HUDEP-2 (cell line): Measurements from ENCODE around the gene DDX10.
"Not testable (repeated sequence)": the region's sequence is repeated elsewhere in the genome, so short reads cannot be mapped to it uniquely, and the experiment has no call there.

Experiments
- DNase-seq, 76 experiments: peaks; one replicate each; lab custom pipeline; 2025; ENCODE audit not compliant: unreplicated experiment in 76 of 76; lab: John Stamatoyannopoulos, UW

Gene DDX10

DNA sequence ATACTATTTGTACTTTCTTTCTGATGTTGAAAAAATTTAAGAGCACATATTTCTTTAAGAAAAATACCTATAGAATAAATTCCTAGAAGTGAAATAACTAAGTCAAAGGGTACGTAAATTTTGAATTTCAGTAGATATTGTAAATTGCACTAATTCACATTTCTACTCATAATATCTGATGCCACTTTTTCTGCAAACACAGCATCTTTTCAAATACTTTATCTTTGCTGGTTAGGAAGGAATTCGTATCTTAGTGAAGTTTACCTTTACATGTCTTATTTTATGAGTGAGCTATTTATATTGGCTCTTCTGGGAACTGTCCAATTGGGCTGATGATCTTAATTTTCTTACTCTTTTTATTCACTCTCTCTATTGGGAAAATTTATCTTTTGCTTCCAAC lies 148.2 kb downstream of the DDX10 start:
- no peak for DNase-seq

DNA sequence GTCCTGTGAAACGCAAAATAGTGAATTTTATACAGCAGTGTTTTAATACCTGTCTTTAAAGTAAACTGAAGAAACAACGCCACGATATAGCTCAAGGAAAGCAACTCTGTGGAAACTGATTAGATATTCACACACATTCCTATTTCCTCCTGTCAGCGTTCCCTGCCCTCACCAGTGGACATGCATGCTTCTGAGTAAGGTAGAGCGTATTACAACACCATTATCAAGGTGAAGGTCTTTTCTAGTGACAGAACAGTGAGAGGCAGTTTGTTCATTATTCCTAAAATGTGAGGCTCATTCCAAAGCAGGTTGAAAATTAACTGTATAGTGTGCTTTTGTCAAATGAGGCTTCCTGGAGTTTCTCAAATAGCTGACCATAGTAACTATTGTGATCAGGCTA lies 153.1 kb downstream of the DDX10 start:
- DNase-seq = no peak

DNA sequence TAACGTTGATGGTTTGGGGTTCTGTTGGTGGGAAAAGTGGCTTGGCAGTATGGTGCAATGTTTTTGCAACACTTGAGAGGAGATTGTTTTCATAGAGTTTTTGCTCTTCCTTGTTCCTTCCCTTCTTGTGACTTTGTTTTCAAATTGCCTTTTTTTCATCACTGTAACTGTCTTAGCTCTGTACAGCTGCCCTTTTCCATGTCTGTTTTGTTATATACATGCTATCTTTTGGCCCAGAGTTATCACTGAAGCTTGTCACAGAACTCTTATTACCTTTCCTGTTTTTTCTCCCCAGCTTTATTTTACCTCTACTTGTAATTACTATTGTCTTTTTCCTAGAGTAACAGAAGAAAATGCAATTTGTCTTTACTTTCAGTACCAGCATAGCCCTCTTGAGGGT lies 154.1 kb downstream of the DDX10 start:
- no peak for DNase-seq

DNA sequence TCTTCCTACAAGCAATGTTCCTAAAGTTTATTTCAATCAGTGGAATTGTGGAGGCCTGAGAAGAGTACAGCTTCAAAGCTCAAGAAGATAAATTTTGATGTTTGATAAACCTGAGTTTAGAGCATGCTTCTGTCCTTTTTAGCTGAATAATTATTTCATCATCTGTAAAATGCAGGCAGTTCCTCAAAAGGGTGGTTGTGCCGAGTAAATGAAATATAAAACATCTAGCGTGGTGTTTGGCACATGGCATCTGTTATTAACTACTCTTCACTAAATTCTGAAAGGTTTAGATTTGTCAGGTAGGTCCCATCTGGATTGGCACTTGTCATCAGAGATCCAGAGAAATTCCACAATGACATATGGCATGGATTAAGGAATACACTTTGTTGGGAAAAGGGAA lies 155.1 kb downstream of the DDX10 start:
- no peak for DNase-seq

DNA sequence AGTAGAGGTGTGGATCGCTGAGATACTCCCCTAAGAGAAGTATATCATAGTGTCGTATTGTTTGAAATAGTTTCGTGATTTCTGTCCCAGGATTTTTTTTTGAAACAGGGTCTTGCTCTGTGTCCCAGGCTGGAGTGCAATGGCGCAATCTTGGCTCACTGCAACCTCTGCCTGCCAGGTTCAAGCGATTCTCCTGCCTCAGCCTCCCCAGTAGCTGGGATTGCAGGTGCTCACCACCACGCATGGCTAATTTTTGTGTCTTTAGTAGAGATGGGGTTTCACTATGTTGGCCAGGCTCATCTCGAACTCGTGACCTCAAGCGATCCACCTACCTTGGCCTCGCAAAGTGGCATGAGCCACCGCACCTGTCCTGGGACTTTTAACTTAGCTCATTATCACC lies 159.1 kb downstream of the DDX10 start:
- DNase-seq = not testable (repeated sequence)

DNA sequence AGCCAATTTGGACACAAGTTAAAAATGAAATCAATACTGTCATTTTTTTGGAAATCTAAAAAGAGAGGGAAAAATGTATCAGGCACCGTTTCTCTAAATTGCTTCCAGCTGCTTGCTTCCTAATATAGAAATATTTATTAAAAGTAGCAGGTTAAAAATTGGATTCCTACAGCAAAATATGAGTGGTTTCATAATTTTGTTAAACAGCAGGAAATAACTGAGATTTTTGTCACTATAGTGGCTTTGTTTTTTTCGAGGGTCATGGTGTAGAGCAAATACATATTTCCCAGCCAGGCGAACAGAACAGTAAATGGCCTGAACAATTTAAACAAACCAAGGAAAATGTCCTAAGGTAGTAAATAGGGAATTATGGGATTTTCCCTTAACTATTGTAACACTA lies 159.7 kb downstream of the DDX10 start:
- no peak for DNase-seq

DNA sequence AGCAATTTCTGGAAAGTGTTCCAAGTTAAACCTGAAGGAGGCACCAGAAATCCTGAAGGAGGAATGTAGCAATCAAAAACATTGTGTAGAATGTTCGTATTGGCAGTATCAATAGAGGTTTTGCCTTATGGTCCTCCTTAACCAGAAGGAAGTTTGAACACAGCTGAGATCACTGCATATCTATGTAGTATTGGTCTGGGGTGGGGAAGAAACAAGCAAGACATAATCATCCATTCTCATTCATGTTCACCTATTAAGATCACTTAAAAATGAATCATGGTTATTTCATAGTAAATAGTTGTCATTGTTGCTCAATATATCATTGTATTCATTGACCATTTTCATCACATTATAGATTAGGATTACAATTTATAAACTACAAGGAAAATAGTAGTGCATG lies 160.5 kb downstream of the DDX10 start:
- DNase-seq = no peak

DNA sequence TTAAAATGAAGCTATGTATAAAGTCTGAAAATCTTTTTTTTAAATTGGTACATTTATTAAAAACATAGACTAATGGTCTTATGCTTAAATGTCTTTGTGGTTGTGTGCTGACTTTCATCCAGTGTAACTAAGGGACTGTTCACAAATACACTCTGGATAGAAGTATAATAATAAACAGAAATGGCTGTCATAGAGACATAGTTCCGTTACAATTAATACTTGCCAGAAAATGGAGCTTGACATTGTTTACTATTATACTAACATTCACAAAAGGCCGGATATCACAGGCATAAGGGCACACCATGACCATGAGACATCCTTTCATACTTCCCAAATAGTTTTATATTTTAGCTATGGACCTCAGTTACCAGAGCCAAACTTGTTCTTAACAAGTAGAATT lies 161.3 kb downstream of the DDX10 start:
- no peak for DNase-seq

DNA sequence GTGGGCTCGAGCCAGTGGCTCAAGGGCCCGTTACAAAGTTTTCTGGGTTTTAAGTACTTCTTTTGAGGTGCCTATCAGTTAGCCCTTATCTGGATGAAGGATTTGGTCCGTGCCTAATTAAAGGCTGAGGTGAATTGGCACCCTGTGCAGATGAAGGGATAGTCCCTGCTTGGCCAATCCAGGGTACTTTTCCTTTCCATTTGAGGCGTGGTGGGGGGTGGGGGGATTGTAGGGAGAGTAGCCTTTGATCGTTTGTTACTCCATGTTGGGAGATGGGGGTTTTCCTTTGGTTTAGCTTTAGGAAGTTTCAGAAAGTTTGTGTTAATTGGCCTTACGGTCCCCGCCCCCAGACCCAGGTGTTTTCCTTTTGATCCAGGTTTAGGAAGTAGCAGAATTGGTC lies 170.8 kb downstream of the DDX10 start:
- no peak for DNase-seq

DNA sequence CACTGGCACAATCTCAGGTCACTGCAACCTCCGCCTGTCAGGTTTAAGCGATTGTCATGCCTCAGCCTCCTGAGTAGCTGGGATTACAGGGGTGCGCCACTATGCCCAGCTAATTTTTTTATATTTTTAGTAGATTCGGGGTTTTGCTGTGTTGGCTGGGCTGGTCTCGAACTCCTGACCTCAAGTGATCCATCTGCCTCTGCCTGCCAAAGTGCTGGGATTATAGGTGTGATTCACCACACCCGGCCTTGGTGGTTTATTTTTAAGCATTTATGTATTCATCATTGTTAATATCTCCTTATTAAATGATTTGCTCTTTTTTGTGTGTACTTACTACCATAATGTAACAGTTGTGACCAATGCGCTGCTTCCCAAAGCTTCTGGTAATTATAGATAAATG lies 171.7 kb downstream of the DDX10 start:
- DNase-seq = no peak

DNA sequence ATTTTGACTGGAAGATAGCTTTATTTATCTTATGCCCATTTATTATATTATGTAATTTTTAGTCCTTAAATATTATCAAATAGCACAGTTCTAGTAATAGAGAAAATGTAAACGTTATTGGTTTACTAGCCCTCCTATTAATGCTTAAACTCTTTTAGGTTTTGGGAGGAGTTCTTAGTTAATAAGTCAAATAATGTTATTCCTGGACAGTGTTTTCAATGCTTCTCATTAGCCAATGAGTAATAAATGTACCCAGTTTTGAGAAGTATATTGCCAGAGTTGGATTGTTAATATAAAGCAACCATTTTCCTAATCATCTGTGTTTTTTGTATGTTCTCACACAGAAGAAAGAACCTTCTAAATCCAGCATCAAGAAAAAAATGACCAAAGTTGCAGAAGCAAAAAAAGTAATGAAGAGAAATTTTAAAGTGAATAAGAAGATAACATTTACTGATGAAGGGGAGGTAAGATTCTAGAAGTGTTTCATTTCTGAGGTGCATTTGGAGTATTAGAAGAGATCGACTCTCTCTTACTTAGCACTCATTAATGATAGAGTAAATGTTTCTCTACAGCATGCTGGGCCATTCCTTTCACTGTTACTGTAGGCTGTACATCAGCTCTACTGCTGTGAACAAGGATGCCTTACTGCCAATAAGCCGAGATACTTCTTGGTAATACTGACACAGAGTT lies 173.4 kb downstream of the DDX10 start:
- DNase-seq = no peak

DNA sequence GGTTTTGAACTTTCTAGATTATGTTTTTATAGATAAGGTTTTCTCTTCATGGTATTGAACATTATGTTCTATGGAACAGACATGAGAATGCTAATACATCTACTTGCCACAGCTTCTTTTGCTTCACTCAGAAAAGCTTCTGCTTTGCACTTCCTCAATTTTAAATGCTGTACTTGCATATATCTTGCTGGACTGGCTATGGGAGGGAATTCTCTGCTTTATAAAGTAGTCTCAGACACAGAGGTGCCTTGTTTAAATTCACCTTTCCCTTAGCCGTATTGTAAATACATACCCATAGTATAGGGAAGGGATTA lies 173.9 kb downstream of the DDX10 start:
- no peak for DNase-seq

DNA sequence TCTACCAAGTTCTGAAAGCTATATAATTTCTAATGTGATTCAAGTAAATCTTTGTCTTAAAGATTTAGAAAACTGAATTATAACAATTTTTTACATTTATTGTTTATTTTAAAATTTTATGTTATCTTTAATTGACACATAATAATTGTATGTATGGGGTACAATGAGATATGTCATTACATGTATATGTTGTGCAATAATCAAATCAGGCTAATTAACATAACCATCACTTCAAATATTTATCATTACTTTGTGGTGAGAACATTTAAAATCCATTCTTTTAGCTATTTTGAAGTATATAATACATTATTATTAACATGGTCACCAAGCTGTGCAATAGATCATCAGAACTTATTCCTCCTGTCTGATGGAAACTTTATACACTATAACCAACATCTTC lies 181.1 kb downstream of the DDX10 start:
- DNase-seq = no peak

DNA sequence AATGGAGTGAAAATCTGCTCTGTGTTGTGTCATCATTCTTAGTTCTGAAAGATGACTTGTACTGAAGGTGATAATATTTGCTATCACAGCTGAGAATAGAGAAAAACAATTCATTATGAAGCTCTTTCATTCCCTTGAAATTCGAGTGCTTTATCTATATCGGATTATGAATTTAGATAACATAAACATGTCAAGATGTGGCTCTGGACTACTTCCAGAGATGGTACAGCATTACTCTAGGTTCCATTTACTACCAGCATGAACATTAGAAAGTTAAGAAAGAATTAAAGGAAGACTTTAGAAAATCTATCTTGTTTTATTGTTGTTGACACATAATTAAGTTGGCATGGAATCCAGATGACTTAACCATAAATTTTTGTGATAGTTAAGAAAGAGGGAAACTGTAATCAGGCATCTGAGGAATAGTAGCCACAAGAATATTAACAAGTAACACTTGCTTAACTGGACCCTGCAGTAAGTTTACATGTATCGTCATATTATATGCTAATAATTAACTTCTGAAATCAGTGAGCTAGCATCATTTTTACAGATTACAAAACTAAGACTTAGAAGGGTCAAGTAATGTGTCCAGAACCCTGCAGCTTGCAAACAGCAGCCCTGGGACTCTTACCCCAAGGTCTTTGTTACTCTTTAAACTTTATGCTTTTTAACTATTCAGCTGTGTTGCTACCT lies 182.6 kb downstream of the DDX10 start:
- DNase-seq = no peak

DNA sequence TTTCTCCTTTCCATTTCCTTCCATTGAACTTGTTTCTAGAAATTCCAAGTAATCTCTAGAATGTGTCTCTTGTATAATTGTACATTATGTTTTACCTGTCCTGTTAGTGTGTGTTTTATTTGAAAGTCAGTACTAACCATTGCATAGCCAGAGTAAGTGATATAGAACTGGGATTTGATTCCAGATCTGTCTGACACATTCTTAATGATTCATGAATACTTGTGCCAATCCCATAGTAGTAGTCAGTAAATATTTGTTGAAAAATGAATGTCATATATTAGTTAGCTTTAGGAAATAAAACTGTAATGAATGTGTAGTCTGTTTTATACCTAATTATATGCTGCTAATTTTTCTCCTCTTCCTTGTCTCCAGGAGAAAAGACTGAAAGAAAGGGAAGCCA lies 186.9 kb downstream of the DDX10 start:
- DNase-seq = no peak

DNA sequence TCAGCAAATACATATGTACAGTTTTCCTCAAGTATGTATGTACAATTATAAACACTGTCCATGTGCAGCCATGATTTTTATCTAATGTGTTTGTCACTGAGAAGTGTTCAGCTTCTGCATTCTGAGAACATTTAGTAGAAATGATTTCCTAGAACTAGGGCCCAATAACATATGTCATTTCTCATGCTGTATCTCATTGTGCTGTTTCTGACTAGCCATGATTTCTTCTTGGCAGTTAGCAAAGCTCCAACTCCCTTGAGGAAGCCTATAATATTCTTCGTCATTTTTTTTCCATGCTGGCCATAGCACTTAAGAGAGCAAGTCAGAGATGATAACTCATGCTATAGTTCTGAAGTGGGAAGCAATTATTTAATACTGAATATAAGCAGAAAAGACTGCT lies 187.8 kb downstream of the DDX10 start:
- peak in 1 of 76 experiments; percentile 16 for DNase-seq

DNA sequence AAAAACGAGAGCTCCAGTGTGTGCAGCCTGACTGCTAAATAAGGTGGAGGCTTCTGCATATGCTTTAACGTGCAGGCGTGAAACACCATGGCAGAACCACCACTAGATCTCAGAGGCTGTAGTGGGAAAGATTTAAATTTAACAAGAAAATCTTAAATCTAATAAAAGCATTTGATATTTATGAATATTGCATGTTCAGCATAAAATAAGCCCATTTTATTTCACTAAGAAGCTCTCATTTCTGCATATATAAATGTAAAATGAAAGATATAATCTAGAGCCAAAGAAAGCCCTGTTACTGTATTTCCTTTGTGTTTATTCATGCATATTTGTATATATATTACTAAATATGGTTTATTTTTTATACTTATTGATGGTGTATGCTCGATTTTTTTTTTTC lies 188.3 kb downstream of the DDX10 start:
- DNase-seq = no peak

DNA sequence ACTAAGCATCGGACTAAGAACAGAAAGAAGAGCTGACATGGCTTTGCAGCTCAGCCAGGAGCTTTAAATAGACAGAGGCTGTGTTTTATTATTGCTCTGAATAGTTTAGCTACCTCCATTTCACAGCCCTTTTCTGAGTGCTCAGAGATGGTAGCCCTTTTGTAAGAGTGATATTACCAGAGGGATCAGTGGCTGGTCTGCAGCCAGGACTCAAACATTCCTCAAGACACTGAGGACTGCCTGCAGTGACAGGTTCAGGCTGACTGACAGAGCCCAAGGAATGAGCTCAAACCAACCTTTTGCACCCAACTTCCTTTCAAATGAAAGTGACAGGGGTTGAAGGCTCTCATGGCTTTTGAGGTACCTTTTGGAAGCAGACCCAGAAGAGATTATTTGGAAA lies 189.0 kb downstream of the DDX10 start:
- no peak for DNase-seq

DNA sequence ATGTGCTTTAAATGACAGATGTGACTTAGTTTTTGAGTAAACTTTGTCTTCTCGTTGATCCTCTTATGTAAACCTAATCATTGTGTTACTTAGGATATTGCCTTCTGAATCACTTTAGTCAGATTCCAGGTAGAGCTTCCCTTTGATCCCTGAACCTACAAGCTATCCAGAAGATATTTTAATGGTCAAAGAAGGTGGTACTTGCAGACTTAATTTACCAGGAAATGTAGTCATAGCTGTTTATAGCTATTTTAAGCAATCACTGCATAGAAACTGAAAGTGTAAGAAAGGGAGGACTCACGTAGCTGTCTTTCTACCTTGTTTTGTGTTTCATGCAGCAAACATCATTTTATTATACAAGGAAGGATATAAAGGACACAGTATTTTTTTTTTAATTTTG lies 189.5 kb downstream of the DDX10 start:
- DNase-seq = no peak

DNA sequence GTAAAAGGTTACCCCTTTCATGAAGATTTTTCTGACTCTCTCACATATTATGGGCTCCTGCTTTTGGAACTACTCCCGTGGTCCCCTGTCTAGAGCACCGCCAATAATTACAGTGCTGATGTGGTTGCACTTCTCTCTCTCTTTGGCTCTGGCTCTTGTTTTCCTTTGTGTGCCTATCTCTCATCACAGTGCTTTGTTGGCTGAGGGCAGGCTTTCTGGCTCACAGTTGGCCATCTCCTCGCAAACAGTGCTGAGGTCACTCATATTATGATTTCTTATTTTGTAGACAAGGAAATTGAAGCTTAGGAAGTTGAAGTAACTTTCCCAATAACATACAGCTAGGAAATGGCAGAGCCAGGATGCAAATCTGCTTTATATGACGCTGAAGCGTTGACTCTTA lies 192.5 kb downstream of the DDX10 start:
- DNase-seq = no peak

DNA sequence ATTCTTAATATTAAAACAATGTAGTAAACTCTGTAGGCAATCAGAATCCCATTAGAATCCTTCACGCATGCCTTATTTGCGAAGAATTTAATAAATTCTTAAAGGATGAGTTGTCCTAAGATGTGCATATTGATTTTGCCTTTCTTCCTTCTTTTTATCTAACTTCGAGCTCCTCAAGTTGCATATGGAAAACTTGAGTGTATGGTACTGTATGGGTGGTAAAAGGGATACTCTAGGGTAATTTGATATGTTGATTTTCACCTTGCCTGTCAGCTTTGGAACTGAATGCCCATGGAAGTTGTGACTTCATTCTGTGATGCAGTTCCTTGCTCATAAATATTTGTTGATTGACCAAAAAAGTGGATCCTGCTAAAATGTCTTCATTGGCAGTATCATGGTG lies 193.8 kb downstream of the DDX10 start:
- no peak for DNase-seq

DNA sequence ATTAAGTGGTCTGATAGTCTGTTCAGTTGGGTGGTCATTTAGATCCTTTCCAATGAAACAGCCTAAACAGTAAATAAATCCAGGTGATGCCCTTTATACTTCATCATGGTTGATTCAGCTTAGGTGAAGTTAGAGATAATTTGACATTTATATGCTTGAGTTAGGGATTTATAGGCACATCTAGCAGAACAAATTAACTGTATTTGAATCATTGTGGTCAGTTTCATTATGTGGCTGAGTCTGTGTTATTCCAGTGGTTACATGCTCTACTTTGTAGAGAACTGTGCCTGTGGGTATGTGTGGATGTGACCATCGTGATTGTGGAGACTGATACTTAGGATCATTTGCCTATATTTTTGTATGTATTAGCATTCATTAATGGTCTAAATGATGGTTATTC lies 194.6 kb downstream of the DDX10 start:
- no peak for DNase-seq

DNA sequence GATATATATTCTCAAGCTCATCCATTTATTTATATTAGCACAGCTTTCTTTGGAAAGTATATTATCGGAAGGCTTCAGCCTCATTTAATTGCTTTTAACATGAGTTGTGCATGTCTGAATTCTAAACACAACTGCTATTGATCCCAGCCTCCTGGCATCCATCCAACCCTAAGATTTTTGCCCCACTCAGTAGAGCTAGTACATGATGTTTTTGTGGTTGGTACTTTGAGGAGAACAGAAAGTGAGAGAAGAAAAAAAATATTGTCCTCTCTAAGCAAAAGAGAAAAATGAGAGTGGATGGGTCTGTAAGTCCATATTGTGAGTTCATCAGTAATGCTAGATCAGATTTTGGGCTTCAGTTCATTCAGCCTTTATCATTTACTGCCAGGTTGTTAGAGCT lies 198.7 kb downstream of the DDX10 start:
- DNase-seq = no peak
